CD14-positive monocyte (primary cell): ENCODE measurements around the gene SETX. TPM values are rescaled to one million over a fixed set of nuclear protein-coding genes. Genes with fewer than 3 reads are reported as not detected.

Experiments used
- DNase-seq, 3 donors: peaks; one replicate each; pipeline ENCODE4 v3.0.0-alpha.2; 2011 to 2022
- H2AFZ ChIP-seq: 2 replicates; pipeline ENCODE4 v1.6.0; 2012; ENCODE audit warnings: mild to moderate bottlenecking, low read depth, low read length, inconsistent platforms; ENCODE audit not compliant: insufficient read depth, poor library complexity, severe bottlenecking
- H3K27ac ChIP-seq, 2 donors: 1 replicate in 1 of 2; 2 replicates in 1 of 2; pipeline ENCODE4 v1.5.1; 2012 to 2013; ENCODE audit warnings: low read length in 2 of 2, control low read depth in 1 of 2, inconsistent platforms in 1 of 2, low read depth in 1 of 2, mild to moderate bottlenecking in 1 of 2
- H3K27me3 ChIP-seq, 2 donors: one replicate each; pipeline versions ENCODE4 v1.6.0 to v1.6.1; 2011 to 2013; ENCODE audit warnings: low read length in 2 of 2; ENCODE audit not compliant: control insufficient read depth in 2 of 2, insufficient read depth in 2 of 2
- H3K36me3 ChIP-seq, 2 donors: replicated peaks in 1 of 2; 1 replicate in 1 of 2; 2 replicates in 1 of 2; pipeline versions ENCODE4 v1.5.1 to v1.6.1; 2012 to 2013; ENCODE audit warnings: low read length in 2 of 2, control low read depth in 1 of 2, inconsistent platforms in 1 of 2, mild to moderate bottlenecking in 1 of 2; ENCODE audit not compliant: insufficient read depth in 2 of 2, control insufficient read depth in 1 of 2
- H3K4me1 ChIP-seq, 2 donors: 1 replicate in 1 of 2; 2 replicates in 1 of 2; pipeline versions ENCODE4 v1.5.1 to v1.6.1; 2012 to 2013; ENCODE audit warnings: low read length in 2 of 2, control low read depth in 1 of 2, inconsistent platforms in 1 of 2, mild to moderate bottlenecking in 1 of 2, moderate library complexity in 1 of 2; ENCODE audit not compliant: insufficient read depth in 2 of 2, control insufficient read depth in 1 of 2
- H3K4me2 ChIP-seq: replicated peaks from 2 replicates; pipeline ENCODE3; 2012; ENCODE audit warnings: low read length, moderate library complexity, mild to moderate bottlenecking; ENCODE audit not compliant: poor library complexity, severe bottlenecking; ENCODE audit errors: extremely low read depth
- H3K4me3 ChIP-seq, 3 experiments: fragments of 200-600 bp in 1 of 3; sonication (generic) in 1 of 3; replicated peaks in 1 of 3; 1 replicate in 2 of 3; 2 replicates in 1 of 3; pipeline ENCODE4 v1.5.1; 2011 to 2013; ENCODE audit warnings: low read length in 3 of 3, mild to moderate bottlenecking in 3 of 3, control low read depth in 2 of 3, low read depth in 2 of 3, inconsistent platforms in 1 of 3, moderate library complexity in 1 of 3
- H3K79me2 ChIP-seq: 2 replicates; pipeline ENCODE4 v1.6.0; 2012; ENCODE audit warnings: mild to moderate bottlenecking, control low read depth, inconsistent platforms, low read length, moderate library complexity; ENCODE audit not compliant: insufficient read depth
- H3K9ac ChIP-seq: 2 replicates; pipeline ENCODE4 v1.6.0; 2017; ENCODE audit warnings: low read length, mild to moderate bottlenecking; ENCODE audit not compliant: insufficient read depth, poor library complexity, severe bottlenecking
- H3K9me3 ChIP-seq, 2 donors: replicated peaks in 1 of 2; 1 replicate in 1 of 2; 2 replicates in 1 of 2; pipeline versions ENCODE4 v1.5.1 to v1.6.1; 2012 to 2013; ENCODE audit warnings: low read length in 2 of 2, control low read depth in 1 of 2; ENCODE audit not compliant: control insufficient read depth in 1 of 2, insufficient read depth in 1 of 2
- H4K20me1 ChIP-seq: 2 replicates; pipeline ENCODE4 v1.6.0; 2012; ENCODE audit warnings: mild to moderate bottlenecking, low read length, control low read depth, moderate library complexity; ENCODE audit not compliant: insufficient read depth
- H3K27ac Mint-ChIP-seq, 7 donors: one replicate each; pipeline ENCODE4 v1.8.0; 2020; ENCODE audit warnings: mild to moderate bottlenecking in 7 of 7, mixed read lengths in 7 of 7, moderate library complexity in 6 of 7, inconsistent platforms in 2 of 7
- H3K27me3 Mint-ChIP-seq, 3 donors: one replicate each; pipeline ENCODE4 v1.8.0; 2021 to 2022; ENCODE audit warnings: low read depth in 3 of 3, mild to moderate bottlenecking in 3 of 3, mixed read lengths in 3 of 3, moderate library complexity in 3 of 3, inconsistent platforms in 1 of 3
- H3K36me3 Mint-ChIP-seq, 2 donors: one replicate each; pipeline ENCODE4 v1.8.0; 2020; ENCODE audit warnings: mixed read lengths in 2 of 2, inconsistent platforms in 1 of 2, mild to moderate bottlenecking in 1 of 2
- H3K4me1 Mint-ChIP-seq: one replicate; pipeline ENCODE4 v1.8.0; 2020; ENCODE audit warnings: mild to moderate bottlenecking, mixed read lengths
- H3K4me3 Mint-ChIP-seq, 2 donors: one replicate each; pipeline ENCODE4 v1.8.0; 2020; ENCODE audit warnings: mild to moderate bottlenecking in 2 of 2, mixed read lengths in 2 of 2, moderate library complexity in 1 of 2
- H3K9me3 Mint-ChIP-seq, 7 donors: one replicate each; pipeline ENCODE4 v1.8.0; 2020 to 2022; ENCODE audit warnings: mixed read lengths in 7 of 7, mild to moderate bottlenecking in 6 of 7, moderate library complexity in 6 of 7, inconsistent platforms in 2 of 7
- CTCF ChIP-seq: fragments of 200-600 bp; IDR thresholded peaks from one replicate; pipeline ENCODE4 v1.8.0; 2022; ENCODE audit warnings: antibody characterized with exemption, mild to moderate bottlenecking
- WGBS: methylation state at CpG from one replicate; pipeline ENCODE4 v1.1.5; 2013; ENCODE audit warnings: missing lambda C conversion rate; ENCODE audit not compliant: insufficient coverage; 5-methylcytosine and 5-hydroxymethylcytosine counted together
- intact Hi-C, 2 donors: fragments of 100-400 bp; cut with micrococcal nuclease; formaldehyde crosslinking; loops; one replicate each; pipeline versions ENCODE4 v1.15.0 to v1.15.1; 2023
- polyA plus RNA-seq, 3 donors: library from polyadenylated mRNA; depleted of rRNA in 1 of 3; unstranded in 2 of 3; stranded (reverse) in 1 of 3; fragments of 300-500 nt in 2 of 3; fragments of >200 nt in 1 of 3; fragmentation: Illumina TruSeq in 2 of 3; gene quantifications; 1 replicate in 2 of 3; 2 replicates in 1 of 3; pipeline ENCODE4 v1.2.3, GENCODE V29; 2012 to 2021

The SETX gene
- polyA plus RNA-seq, 3 donors, result 18.4 to 31.7 (median 24.2) TPM

- H3K27me3 ChIP-seq, result no peaks in the 10 kb centered on the region
- peaks cover 80% of the 10 kb centered on the region for H4K20me1 ChIP-seq
- H2AFZ ChIP-seq, result no peak overlapping the region
- no peak for TF ChIP-seq CTCF
- H3K9me3 ChIP-seq, result no peaks in the 10 kb centered on the region
- peak in 2 of 3 donors; percentile 16 to 40 for DNase-seq
- peaks cover 89% of the 10 kb centered on the region for H3K79me2 ChIP-seq
- no CpG with 5 or more reads among the region's 6 CpGs for WGBS
- H3K36me3 ChIP-seq, result peaks cover 58 to 69% of the 10 kb centered on the region in 2 donors
- peak overlapping the region; percentile 73 for H3K4me2 ChIP-seq
- H3K9me3 Mint-ChIP-seq, result peaks cover 0 to 1% (median 0%) of the 10 kb centered on the region in 7 donors
- peak overlapping the region; percentile 16 for H3K9ac ChIP-seq
- H3K36me3 Mint-ChIP-seq, result peaks cover 53 to 72% of the 10 kb centered on the region in 2 donors
- peak overlapping the region; percentile 70 to 94 (median 83) for H3K27ac Mint-ChIP-seq
- H3K27ac ChIP-seq, result peak overlapping the region in 1 of 2 donors; percentile 96
- intact Hi-C loops, result loop anchor here (5.0 to 10.0 kb wide), 2 partner anchors 36 to 1076 kb away; partner anchors contain the start of gene FAM78A (in 1 of the 2)
- peaks cover 50 to 55% of the 10 kb centered on the region in 2 donors for H3K4me1 ChIP-seq
- H3K27me3 Mint-ChIP-seq, result no peaks in the 10 kb centered on the region
- H3K4me3 ChIP-seq, result peak overlapping the region; percentile 31 to 67 (median 37)
- H3K4me3 Mint-ChIP-seq, result peak overlapping the region; percentile 59 to 64
- peaks cover 49% of the 10 kb centered on the region for H3K4me1 Mint-ChIP-seq
Observed at GRCh38 chr9:132350861-132351315, 3.9 kb downstream of the SETX start.

DNA sequence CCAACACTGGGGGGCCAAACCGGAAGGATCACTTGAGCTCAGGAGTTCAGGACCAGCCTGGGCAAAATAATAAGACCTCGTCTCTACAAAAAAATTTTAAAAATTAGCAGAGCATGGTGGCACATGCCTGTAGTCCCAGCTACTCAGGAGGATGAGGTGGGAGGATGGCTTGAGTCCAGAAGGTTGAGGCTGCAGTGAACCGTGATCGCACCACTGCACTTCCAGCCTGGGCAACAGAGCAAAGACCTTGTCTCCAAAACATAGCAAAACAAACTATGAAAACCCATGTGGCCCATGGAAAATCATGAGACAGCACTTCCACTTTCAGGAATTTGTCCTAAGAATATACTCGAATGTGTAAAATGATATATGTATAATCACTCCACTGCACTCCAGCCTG, 6.1 kb downstream of the SETX start:
- intact Hi-C loops, result no loop called here
- Histone ChIP-seq H4K20me1 (peaks cover 99% of the 10 kb centered on the region), H3K9me3 (no peaks in the 10 kb centered on the region), H3K4me3 (no peak overlapping the region), H3K79me2 (peaks cover 98% of the 10 kb centered on the region), H3K36me3 (peaks cover 79 to 91% of the 10 kb centered on the region in 2 donors), H3K9ac (no peak overlapping the region), H3K27ac (peak overlapping the region in 1 of 2 donors; percentile 96), H3K27me3 (no peaks in the 10 kb centered on the region), H3K4me2 (no peak overlapping the region), H3K4me1 (peaks cover 39 to 41% of the 10 kb centered on the region in 2 donors), H2AFZ (no peak overlapping the region)
- no CpG with 5 or more reads among the region's 5 CpGs for WGBS
- Mint-ChIP-seq H3K4me1 (peaks cover 38% of the 10 kb centered on the region), H3K27ac (peak overlapping the region in 2 of 7 donors; percentile 63 to 64), H3K4me3 (no peak overlapping the region), H3K36me3 (peaks cover 68 to 90% of the 10 kb centered on the region in 2 donors), H3K27me3 (no peaks in the 10 kb centered on the region), H3K9me3 (peaks cover 0 to 1% (median 0%) of the 10 kb centered on the region in 7 donors)
- no peak for DNase-seq
- TF ChIP-seq CTCF, result no peak
